Erythroblast (primary cell): Measurements from ENCODE around the gene CYSRT1.
A peak's percentile ranks its signal among the peaks of the same experiment; 100 is the strongest.

Experiments used
- DNase-seq, 2 experiments: peaks; one replicate each; lab custom pipeline; 2025; lab: John Stamatoyannopoulos, UW
- GATA1 ChIP-seq: IDR thresholded peaks from 2 replicates; pipeline ENCODE4 v1.6.1; 2011; ENCODE audit warnings: low read depth, mild to moderate bottlenecking, control low read depth, low read length, moderate library complexity
- POLR2A ChIP-seq: IDR thresholded peaks from 2 replicates; pipeline ENCODE4 v1.6.1; 2011; ENCODE audit warnings: mild to moderate bottlenecking, low read length

CYSRT1 gene

GRCh38 chr9:137212520-137212919, 12.5 kb upstream of the CYSRT1 start:
- TF ChIP-seq POLR2A (no peak), GATA1 (no peak)
- DNase-seq = no peak

- TF ChIP-seq GATA1 (no peak), POLR2A (no peak)
Observed at GRCh38 chr9:137213160-137214060, 11.6 kb upstream of the CYSRT1 start.

GRCh38 chr9:137214620-137215019, 10.4 kb upstream of the CYSRT1 start:
- no peak for TF ChIP-seq GATA1
- TF ChIP-seq POLR2A = no peak

More at GRCh38 chr9:137213160-137214060, 11.6 kb upstream of the CYSRT1 start:
- DNase-seq = peak in 1 of 2 experiments; percentile 38

GRCh38 chr9:137215196-137215986, 9.6 kb upstream of the CYSRT1 start:
- DNase-seq = no peak
- TF ChIP-seq POLR2A (no peak), GATA1 (no peak)

More at GRCh38 chr9:137214620-137215019, 10.4 kb upstream of the CYSRT1 start:
- no peak for DNase-seq

- TF ChIP-seq GATA1 (no peak), POLR2A (no peak)
- DNase-seq = no peak
Observed at GRCh38 chr9:137216188-137216965, 8.6 kb upstream of the CYSRT1 start.

- no peak for DNase-seq
- TF ChIP-seq GATA1 (no peak), POLR2A (no peak)
Observed at GRCh38 chr9:137217276-137218211, 7.4 kb upstream of the CYSRT1 start.

- TF ChIP-seq GATA1 (no peak), POLR2A (no peak)
- no peak for DNase-seq
Observed at GRCh38 chr9:137218212-137218753, 6.7 kb upstream of the CYSRT1 start.

GRCh38 chr9:137218754-137219271, 6.2 kb upstream of the CYSRT1 start:
- peak; percentile 48 for TF ChIP-seq POLR2A
- TF ChIP-seq GATA1 = peak; percentile 32
- DNase-seq = peak; percentile 88 to 89

- DNase-seq = no peak
- TF ChIP-seq GATA1 = no peak
- TF ChIP-seq POLR2A = no peak
Observed at GRCh38 chr9:137219757-137220316, 5.1 kb upstream of the CYSRT1 start.

- no peak for DNase-seq
- TF ChIP-seq GATA1 (no peak), POLR2A (no peak)
Observed at GRCh38 chr9:137220317-137221094, 4.5 kb upstream of the CYSRT1 start.

GRCh38 chr9:137221095-137221505, 3.9 kb upstream of the CYSRT1 start:
- DNase-seq = no peak
- TF ChIP-seq GATA1 (no peak), POLR2A (no peak)
